Activated T-cell treated with anti-CD3 and anti-CD28 coated beads for 1 hour (primary cell): ENCODE measurements around the gene SSR1.
"Not testable (repeated sequence)": the region's sequence is repeated elsewhere in the genome, so short reads cannot be mapped to it uniquely, and the experiment has no call there.

Source experiments
- DNase-seq: peaks from one replicate; pipeline ENCODE4 v3.0.0-alpha.2; 2020; ENCODE audit warnings: low read depth

Gene SSR1

DNA sequence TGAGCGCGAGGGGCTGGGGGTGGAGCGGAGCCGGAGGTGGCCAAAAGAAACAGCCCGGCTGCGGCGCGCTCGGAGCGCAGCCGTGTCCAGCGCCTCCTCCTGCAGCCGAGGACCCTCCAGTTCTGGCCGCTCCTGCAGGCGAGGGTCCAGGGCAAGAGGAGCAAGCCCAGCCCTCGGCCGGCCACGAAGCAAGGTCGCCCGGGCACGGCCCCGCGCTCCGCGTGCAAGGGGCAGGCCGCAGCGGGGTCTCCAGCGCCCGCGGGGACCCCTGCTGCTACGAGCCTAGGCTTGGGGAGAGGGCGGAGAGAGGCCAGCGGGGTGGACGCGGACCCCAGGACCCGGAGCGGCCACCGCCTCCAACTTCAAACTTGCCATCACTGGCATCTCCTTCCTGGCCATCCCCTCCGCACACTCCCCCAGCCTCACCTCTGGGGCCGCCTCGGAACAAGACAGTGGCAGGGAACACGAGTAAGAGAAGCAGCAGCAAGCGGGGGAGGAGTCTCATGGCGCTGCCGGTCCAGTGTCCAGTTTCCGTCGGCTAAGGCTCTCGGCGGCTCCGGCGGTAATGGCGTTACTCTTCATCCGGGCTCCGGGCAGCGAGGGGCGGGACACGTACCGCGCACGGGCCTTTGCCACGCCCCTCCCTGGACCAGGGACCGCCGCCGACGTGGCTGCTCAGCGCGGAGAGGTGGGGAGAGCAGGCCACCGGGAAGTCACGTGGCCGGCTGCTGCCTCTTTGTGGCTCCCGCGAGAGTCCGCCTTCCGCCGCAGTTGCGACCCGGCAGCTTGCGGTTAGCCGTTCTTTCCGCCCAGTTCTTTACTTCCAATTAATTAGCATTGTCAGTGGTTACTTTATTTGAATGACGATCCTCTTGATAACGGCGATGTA is at the start of gene SSR1:
Gene SSR1 (minus strand): TSS at position 584 of the 889 bp plus-strand sequence. CDS start 79 bp downstream, at position 505.
- peak; percentile 84 for DNase-seq

GRCh38 chr6:7351916-7352315 is 38.9 kb upstream of the SSR1 start:
- not testable (repeated sequence) for DNase-seq

DNA sequence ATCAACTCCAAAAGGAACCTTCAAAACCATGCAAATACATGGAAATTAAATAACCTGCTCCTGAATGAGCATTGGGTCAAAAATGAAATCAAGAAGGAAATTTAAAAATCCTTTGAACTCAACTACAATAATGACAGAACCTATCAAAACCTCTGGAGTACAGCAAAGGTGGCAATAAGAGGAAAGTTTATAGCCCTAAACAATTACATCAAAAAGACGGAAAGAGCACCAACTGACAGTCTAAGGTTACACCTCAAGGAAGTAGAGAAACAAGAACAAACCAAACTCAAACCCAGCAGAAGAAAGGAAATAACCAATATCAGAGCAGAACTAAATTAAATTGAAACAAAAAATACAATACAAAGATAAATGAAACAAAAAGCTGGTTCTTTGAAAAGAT is 37.6 kb upstream of the SSR1 start:
- DNase-seq = not testable (repeated sequence)

DNA sequence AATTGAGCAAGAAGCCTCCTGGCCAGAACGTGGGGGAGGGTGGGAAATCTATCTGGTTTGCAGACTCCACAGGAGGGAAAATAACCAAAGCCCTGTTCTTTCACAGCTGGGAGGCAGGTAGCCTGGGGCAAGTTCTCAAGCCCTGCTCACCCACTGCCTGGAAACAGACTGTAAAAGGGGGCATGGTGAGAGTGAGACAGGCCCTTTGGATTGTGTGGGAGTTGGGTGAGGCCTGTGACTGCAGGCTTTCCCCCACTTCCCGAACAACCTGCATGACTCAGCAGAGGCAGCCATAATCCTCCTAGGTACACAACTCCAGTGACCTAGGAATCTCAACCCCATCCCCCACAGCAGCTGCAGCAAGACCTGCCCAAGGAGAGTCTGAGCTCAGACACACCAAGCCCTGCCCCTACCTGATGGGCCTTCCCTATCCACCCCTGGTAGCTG is 34.6 kb upstream of the SSR1 start:
- not testable (repeated sequence) for DNase-seq

DNA sequence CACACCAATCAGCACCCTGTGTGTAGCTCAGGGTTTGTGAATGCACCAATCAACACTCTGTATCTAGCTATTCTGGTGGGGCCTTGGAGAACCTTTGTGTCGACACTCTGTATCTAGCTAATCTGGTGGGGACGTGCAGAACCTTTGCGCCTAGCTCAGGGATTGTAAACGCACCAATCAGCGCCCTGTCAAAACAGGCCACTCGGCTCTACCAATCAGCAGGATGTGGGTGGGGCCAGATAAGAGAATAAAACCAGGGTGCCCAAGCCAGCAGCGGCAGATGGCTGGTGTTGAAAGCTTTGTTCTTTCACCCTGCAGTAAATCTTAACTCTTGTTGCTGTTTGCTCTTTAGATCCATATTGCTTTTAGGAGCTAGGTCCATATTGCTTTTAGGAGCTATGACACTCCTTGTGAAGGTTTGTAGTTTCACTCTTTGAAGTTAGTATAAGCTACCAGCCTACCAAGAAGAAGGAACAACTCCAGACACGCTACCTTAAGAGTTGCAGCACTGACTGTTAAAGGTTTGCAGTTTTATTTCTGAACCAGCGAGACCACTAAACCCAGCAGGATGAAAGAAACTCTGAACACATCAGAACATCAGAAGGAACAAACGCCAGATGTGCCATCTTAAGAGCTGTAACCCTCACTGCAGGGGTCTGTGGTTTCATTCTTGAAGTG is 31.9 kb upstream of the SSR1 start:
- DNase-seq = not testable (repeated sequence)

DNA sequence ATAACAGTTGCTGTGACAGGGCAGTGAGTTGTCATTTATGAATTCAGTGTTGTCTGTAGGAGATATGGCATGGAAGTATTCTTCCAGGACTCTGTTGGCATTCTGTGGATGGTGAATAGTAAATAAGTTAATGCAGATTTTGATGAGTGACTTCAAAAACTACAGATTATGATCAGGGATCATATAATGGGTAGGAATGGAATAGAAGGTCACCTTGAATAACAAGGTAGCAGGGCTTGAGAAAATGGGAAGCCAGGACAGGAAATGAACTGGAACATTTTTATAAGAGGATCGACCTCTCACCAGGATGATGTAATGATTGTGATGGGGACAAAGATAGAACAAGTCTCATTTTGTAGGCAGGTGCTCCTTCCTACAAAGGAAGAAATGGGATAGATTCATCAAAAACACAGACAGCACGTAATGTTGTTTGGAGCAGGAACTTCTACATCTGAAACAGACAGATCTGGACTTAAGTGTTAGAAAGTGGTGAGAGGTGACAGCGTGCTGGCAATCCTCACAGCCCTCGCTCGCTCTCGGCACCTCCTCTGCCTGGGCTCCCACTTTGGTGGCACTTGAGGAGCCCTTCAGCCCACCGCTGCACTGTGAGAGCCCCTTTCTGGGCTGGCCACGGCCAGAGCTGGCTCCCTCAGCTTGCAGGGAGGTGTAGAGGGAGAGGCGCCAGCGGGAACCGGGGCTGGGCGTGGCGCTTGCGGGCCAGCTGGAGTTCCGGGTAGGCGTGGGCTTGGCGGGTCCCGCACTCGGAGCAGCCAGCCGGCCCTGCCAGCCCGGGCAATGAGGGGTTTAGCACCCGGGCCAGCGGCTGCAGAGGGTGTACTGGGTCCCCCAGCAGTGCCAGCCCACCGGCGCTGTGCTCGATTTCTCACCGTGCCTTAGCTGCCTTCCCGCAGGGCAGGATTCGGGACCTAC is 30.8 kb upstream of the SSR1 start:
- no peak for DNase-seq

DNA sequence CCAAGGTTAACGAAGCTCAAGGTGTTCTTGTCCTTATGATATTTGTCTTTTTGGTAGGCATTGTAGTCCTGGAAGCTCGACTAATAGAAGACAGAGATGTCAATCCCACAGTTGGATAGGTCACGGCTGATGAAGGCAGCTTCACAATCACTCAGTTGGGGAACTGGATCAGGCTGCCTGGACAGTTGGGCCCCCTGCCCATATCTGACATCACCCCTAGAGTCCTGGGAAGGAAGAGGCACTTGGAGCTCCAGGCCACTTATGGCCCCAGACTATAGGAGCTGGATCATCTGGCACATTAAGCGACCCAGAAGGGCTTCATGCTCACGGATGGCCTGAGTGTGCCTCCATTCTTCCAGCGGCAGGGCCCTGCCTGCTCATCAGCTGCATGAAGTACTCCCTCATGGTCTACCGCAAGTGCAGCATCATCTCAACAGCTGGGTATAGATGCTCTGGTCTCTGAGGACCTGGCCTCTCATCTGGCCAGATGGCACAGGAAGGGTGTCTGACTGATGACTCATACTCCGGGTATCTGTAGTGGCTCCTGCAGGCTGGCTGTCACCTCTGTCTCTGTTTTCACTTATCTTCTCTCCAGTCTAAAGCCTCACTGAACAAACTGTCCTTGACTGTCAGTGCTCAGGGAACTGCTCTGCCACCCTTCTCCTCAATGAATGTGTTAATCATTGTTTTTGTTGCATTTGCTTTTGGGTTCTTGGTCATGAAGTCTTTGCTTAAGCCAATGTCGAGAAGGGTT is 29.2 kb upstream of the SSR1 start:
- no peak for DNase-seq

DNA sequence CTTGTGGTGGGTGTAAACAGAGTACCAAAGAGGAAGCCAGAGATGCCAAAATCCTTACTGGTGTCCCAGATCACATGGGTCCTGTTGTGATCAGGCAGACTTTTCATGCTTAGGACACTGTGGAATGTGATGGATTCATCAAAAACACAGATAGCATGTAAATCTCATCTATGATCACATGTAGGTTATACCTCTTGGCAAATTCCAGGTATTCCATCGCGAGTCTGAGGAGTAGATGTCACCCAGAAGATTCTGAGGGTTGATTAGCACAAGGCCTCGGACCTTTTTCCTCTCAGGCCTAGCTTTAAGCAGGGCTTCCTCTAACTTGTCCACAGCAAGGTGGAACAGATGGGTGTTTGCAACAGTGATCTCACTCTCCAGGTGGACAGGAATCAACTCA is 28.3 kb upstream of the SSR1 start:
- DNase-seq = no peak

DNA sequence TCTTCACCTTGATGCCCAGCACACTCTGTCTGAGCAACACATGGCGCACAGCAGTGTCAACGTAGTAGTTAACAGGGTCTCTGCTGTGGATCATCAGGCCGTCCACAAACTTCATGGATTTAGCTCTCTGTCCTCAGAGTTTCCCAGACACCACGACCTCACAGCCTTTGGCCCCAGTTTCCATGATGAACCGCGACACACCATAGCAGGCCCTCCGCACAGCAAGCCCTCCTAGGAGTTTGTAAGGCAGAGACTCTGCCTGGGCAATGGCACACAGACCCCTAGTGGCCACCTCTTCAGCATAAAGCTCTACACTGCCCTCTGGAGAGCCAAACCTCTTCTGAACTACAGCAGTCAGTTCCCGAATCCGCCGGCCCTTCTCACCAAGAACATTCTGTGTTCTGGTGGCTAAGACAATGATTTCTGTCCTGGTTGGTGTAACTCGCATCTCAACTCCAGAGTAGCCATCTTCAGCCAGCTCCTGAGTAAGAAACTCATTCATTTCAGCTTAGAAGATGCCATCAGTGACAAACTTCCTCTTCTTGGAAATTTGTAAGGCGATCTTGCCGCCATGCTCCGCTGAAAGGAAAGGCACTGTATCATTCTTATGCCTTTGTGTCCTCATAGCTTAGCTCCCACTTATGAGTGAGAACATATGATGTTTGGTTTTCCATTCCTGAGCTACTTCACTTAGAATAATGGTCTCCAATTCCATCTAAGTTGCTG is 26.2 kb upstream of the SSR1 start:
- not testable (repeated sequence) for DNase-seq

GRCh38 chr6:7338031-7338430 is 25.0 kb upstream of the SSR1 start:
- DNase-seq = no peak

DNA sequence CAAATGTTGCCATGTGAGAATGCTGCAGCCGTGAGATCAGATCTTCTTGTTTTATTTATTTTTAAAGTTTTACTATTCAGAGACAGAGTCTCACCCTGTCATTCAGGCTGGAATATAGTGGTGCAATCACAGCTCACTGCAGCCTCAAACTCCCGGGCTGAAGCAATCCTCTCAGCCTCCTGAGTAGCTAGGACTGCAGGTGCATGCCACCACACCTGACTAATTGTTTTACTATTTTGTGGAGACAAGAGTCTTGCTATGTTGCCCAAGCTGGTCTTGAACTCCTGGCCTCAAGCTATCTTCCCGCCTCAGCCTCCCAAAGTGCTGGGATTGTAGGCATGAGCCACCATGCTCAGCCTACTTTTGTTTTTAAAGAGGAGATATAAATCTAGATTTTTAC is 22.5 kb upstream of the SSR1 start:
- DNase-seq = no peak

DNA sequence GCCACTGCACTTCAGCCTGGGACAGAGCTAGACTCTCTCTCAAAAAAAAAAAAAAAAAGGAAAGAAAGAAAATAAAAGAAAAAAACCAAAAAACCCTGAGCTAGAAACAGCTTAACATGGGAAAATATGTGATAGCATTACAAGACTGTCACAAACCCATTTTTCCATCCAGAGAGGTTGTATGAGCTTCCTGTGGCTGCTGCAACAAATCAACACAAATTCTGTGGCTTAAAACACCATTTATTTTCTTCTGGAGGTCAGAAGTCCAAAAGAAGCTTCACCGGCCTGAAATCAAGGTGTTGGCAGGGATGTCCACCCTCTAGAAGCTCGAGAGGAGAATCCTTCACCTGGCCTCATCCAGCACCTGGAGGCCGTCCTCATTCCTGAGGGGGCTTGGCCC is 21.7 kb upstream of the SSR1 start:
- DNase-seq = no peak

GRCh38 chr6:7332090-7332745 is 19.2 kb upstream of the SSR1 start:
- no peak for DNase-seq

- no peak for DNase-seq
Observed at GRCh38 chr6:7331452-7331851, 18.5 kb upstream of the SSR1 start.

DNA sequence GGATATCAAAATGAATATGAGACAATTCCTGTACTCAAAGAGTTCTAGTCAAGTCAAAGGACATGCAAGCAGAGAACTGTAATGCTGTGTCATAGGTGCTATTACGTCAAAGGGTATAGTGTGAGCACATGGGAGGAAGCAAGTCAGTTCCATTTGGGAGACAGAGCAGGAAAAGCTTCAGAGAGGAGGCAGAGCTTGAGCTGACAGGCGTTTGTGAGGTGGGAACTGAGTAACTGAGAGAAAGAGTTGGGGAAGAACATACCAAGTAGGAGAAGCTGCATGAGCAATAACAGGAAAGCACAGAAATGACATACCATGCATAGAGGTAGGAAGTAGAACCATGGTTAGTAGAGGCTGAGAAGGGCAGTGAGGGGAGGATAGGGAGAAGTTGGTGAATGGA is 15.2 kb upstream of the SSR1 start:
- DNase-seq = no peak

- no peak for DNase-seq
Observed at GRCh38 chr6:7325750-7326149, 12.8 kb upstream of the SSR1 start.

DNA sequence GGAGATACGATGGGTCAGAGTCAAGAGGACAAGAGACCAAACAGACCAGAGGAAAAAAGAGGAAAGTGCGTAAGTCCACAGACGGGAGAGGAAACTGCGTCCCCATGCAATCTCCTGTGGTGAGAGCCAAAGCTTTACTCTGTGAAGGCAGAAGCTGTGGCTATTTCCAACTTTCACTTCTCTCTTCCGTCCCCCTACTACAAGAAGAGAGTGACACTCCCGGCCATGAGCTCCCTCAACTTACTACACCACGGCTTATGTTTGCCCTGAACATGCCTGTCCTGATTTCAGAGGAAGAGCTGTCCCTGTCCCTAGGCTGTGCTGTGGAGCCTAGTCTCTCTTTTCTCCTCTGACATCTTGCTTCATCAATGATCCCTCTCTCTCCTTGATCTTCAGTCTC is 11.5 kb upstream of the SSR1 start:
- no peak for DNase-seq

DNA sequence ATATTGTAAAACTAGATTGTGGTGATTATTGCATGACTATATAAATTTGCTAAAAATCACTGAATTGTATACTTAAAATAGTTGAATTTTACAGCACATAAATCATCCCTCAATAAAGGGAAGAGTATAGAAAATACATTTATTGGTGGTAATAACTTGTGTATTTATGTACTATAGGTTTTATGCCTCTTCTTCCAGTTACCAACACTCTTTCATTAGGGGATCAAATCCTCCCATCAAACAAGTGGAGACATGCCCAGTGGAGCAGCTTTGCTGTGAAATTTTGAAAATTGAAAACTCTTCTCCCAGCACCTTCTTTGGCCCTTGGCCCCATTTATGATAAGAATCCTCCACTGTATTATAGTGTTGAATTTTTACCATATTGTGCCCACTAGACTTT is 10.1 kb upstream of the SSR1 start:
- DNase-seq = no peak

DNA sequence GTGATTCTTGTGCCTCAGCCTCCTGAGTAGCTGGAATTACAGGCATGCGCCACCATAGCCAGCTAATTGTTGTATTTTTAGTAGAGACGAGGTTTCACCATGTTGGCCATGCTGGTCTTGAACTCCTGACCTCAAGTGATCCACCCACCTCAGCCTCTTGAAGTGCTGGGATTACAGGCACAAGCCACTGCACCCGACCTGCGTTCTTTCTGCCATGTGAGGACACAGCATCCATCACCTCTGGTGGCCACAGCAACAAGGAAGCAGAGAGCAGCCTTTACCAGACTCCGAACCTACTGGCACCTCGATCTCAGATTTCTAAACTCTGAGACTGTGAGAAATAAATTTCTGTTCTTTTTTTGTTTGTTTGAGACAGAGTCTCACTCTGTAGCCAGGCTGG is 8.9 kb upstream of the SSR1 start:
- not testable (repeated sequence) for DNase-seq

- not testable (repeated sequence) for DNase-seq
Observed at GRCh38 chr6:7319406-7319805, 6.4 kb upstream of the SSR1 start.
